GM10266 (cell line): Measurements from ENCODE around the gene FYN.
"Not testable (repeated sequence)": the region's sequence is repeated elsewhere in the genome, so short reads cannot be mapped to it uniquely, and the experiment has no call there.

Experiments used
- DNase-seq: peaks from one replicate; pipeline ENCODE4 v3.0.0; 2012; ENCODE audit errors: extremely low spot score
- TF ChIP-seq, protein P1 (sequence below): IDR thresholded peaks from 2 replicates; pipeline ENCODE4 v1.5.1; 2012; ENCODE audit warnings: mild to moderate bottlenecking, low read depth; ENCODE audit not compliant: control insufficient read depth, insufficient read depth; ENCODE audit errors: missing control alignments

The FYN gene

DNA sequence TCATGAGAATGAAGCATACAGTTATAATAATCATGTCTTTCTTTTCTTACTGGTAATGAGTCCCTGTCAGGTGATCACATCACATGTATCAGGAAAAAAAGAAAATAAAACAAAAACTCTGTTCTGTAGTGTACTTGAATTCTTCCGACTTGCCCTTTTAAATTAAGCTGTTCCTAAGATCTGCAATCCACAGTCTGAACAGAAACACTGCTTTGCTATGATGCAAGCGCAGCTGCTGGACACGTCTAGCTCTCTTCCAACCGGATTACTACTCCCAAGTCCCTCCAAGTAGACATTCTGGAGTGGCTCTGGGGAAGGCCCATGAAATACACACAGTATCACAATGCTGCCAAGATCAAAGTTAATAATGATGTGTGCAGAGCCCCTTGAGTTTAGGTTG lies 83.7 kb downstream of the FYN start:
- TF ChIP-seq, protein P1, sequence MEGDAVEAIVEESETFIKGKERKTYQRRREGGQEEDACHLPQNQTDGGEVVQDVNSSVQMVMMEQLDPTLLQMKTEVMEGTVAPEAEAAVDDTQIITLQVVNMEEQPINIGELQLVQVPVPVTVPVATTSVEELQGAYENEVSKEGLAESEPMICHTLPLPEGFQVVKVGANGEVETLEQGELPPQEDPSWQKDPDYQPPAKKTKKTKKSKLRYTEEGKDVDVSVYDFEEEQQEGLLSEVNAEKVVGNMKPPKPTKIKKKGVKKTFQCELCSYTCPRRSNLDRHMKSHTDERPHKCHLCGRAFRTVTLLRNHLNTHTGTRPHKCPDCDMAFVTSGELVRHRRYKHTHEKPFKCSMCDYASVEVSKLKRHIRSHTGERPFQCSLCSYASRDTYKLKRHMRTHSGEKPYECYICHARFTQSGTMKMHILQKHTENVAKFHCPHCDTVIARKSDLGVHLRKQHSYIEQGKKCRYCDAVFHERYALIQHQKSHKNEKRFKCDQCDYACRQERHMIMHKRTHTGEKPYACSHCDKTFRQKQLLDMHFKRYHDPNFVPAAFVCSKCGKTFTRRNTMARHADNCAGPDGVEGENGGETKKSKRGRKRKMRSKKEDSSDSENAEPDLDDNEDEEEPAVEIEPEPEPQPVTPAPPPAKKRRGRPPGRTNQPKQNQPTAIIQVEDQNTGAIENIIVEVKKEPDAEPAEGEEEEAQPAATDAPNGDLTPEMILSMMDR, result no peak
- no peak for DNase-seq

DNA sequence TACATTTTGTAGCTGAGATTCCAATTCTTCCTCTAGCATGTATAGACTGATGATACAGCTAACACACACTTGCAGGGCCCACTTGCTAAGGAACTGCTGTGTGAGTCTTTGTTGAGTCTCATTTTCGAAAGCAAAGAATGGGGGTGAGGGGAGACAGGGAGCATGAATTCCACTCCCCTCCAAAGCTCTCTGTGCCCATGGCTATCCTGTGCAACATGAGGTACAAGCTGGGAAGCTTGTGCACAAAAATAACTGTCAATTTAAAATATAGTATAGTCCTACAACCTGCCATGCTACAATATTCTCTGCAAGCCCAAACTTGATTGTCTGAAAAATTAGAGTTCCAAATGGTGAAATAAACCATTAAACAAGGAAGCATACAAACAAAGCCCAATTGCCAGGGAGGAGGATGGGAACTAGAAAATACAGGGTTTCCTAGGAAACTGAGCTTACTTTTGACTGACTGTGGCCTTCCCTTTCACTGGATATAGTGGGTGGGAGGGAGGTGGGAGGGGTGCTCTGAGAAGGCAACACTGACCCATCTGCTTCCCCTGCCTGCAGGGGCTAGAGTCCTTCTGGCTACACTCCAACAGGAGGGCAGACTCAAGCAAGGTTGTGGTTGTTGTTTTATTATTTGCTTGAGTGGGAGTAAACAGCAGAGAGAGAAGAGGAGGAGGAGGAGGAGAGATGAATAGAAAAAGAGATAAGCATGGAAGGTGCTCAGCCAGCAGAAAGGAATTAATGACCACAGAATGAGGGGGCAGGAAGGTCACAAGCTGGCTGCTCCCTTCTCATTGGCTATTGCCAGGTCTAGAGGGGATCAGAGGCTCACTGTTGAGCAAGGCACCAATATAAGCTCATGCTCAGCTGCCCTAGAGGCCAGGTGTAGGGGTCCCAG lies 84.6 kb downstream of the FYN start:
- no peak for DNase-seq
- TF ChIP-seq, protein P1, result no peak

- not testable (repeated sequence) for DNase-seq
These were observed 87.1 kb downstream of the FYN start for GRCh38 chr6:111786151-111786550.

GRCh38 chr6:111784433-111784832 lies 88.8 kb downstream of the FYN start:
- no peak for DNase-seq

DNA sequence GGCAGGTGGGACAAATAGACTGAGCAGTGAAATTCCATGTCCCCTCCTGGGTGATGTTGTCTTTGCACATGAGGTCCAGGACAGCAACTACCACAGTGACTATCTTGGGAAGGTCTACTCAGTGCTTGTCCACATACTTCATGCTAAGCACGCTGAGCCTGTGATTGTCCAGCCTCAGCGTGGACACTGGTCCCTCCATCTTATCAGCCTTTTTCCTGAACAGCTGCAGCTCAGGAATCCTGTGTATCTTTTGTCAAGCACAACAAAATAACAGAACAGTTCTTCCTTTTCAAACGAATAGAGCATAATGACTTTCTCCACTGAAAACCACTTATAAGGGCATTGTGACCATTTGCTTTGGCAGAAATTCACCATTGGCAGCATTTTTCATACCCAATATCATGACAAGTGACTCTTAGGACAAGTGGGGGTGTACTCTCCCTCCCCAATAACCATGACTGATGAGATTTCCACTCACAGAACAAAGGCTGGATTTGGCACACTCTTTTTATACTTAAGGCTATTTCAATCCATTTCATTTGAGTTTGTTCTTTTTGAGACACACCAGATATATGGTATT lies 90.3 kb downstream of the FYN start:
- no peak for DNase-seq
- TF ChIP-seq, protein P1, result no peak

More at GRCh38 chr6:111784433-111784832, 88.8 kb downstream of the FYN start:
- TF ChIP-seq, protein P1, result no peak

DNA sequence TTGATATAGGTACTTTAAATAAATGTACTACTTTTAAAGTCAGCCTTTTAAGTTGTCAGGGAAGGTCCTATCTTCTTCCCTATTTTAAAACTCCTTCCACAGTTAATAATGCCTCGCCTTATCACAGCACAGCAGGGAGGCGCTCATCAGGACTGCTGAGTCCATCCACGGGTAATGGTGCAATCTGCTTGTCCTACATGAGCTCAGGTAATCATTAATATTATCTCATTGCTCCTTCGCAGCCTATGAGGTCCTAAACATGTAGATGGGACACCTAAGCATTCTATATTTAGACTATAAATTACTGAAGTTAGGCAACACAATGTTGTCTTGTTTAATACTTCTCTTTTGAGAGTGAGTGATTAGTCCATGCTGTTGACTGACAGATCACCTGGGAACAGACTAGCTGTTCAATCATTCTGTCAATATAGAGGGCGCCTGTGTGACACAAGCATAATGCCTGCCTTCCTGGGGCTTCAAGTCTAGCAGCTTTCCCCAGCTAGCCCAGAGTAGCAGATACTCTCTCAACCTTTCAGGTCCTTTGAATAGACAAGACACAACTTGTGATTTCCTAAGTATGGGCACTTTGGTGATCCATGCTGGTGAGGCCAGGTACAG lies 91.0 kb downstream of the FYN start:
- TF ChIP-seq, protein P1, result no peak
- DNase-seq, result no peak

DNA sequence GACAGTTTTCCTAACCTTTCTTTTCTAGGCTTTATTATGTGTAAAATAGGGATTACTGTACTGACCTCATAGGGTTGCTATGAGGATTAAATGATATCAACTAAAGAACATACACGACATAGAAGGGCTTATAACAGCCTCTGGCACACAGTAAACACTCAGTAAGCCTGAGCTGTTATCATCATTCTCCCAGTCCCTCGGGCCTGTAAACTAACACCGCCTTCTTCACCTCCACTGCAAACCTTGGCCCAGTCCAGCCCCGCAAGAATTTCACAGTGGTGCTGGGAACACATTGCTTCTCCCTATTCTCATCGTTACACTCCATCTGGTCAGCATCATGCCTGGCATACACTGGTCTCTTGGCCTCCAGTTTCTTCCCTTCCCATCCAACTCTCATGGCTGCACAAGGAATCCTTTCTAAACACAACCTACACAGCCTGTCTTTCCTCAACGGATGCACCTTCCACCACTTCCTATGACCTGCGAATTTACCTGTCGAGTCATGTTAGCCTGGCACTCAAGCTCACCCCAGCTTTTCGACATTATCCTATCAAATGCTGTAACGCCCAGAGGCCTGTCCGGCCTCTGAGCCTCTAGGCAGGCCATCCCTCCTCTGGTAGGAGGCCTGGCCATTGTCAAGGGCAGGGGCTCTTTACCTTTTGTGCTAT lies 92.1 kb downstream of the FYN start:
- TF ChIP-seq, protein P1, result no peak
- no peak for DNase-seq
